Superior temporal gyrus (tissue), 1 donor: ENCODE data around the gene MSH6.

Source experiments
- DNase-seq: peaks from one replicate; pipeline ENCODE4 v3.0.0-alpha.2; 2016; ENCODE audit errors: extremely low spot score

The MSH6 gene, protein sequence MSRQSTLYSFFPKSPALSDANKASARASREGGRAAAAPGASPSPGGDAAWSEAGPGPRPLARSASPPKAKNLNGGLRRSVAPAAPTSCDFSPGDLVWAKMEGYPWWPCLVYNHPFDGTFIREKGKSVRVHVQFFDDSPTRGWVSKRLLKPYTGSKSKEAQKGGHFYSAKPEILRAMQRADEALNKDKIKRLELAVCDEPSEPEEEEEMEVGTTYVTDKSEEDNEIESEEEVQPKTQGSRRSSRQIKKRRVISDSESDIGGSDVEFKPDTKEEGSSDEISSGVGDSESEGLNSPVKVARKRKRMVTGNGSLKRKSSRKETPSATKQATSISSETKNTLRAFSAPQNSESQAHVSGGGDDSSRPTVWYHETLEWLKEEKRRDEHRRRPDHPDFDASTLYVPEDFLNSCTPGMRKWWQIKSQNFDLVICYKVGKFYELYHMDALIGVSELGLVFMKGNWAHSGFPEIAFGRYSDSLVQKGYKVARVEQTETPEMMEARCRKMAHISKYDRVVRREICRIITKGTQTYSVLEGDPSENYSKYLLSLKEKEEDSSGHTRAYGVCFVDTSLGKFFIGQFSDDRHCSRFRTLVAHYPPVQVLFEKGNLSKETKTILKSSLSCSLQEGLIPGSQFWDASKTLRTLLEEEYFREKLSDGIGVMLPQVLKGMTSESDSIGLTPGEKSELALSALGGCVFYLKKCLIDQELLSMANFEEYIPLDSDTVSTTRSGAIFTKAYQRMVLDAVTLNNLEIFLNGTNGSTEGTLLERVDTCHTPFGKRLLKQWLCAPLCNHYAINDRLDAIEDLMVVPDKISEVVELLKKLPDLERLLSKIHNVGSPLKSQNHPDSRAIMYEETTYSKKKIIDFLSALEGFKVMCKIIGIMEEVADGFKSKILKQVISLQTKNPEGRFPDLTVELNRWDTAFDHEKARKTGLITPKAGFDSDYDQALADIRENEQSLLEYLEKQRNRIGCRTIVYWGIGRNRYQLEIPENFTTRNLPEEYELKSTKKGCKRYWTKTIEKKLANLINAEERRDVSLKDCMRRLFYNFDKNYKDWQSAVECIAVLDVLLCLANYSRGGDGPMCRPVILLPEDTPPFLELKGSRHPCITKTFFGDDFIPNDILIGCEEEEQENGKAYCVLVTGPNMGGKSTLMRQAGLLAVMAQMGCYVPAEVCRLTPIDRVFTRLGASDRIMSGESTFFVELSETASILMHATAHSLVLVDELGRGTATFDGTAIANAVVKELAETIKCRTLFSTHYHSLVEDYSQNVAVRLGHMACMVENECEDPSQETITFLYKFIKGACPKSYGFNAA (N-terminal part only)

DNA sequence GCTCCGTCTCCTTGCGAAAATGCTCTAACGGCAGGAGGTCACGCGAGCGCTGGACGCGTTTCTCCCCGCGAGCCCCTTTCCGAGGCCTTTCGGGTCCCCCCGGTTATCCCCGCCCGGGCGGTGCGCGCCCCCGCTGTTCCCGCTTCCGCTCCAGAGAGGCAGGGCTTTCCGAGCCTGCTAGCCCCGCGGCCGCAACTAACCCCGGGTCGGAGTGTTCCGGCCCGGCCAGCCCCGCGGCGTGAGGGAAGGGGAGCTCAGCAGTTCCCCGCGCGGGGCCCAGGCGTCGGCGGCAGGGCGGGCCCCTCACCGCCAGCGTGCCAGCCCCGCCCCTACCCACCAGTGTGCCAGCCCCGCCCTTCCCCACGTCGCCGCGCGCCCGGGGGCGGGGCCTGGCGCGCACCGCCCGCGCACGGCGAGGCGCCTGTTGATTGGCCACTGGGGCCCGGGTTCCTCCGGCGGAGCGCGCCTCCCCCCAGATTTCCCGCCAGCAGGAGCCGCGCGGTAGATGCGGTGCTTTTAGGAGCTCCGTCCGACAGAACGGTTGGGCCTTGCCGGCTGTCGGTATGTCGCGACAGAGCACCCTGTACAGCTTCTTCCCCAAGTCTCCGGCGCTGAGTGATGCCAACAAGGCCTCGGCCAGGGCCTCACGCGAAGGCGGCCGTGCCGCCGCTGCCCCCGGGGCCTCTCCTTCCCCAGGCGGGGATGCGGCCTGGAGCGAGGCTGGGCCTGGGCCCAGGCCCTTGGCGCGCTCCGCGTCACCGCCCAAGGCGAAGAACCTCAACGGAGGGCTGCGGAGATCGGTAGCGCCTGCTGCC, at the start of gene MSH6:
Gene MSH6 (plus strand): TSS at position 475 of the 815 bp plus-strand sequence. CDS start 89 bp downstream, at position 564.
- peak; percentile 90 for DNase-seq

DNA sequence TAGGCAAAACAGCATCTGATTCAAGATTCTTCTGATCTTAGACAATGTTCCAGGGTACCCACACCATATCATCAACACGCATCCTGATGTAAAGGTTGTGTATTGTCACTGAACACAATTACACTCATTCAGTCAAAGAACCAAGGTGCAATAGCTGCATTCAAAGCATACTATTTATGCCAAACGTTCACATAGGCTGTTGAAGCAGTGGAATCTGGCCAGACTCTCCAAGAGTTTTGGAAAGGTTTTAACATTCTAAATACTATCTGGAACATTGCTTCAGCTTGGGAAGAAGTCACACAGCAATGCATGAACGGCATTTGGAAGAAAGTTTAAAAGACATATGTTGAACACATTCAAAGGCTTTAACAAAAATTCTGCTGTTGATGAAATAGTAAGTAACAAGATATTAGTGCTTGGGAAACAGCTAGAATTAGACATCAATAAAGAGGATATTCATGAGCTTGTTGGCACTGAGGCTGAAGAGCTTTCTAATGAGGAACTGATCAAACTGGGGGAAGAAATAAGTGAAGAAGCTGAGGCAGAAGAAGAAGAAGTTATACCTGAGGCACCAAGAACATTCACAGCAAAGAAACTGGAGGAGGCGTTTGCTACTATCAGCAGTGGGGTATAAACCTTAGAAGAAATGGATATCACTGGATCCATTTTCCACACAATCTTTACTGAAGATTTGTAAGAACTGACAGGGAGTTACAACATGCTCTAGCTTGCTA, 47.6 kb upstream of the MSH6 start:
- peak; percentile 59 for DNase-seq

DNA sequence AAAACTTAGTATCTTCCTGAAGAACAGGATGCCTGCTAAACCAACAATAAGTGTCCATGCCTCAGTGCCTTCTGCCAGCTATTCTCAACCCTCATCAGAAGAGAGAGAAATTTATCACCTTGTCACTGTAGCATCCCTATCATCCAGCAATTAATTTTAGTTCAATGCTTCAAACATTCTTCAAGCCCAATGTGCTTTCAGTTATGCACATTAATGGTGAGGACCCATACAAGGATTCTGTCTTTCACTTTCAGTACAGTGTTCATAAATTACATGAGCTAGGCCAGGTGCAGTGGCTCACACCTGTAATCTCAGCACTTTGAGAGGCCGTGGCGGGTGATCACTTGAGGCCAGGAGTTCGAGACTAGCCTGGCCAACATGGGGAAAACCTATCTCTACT, 47.0 kb upstream of the MSH6 start:
- DNase-seq, result no peak

DNA sequence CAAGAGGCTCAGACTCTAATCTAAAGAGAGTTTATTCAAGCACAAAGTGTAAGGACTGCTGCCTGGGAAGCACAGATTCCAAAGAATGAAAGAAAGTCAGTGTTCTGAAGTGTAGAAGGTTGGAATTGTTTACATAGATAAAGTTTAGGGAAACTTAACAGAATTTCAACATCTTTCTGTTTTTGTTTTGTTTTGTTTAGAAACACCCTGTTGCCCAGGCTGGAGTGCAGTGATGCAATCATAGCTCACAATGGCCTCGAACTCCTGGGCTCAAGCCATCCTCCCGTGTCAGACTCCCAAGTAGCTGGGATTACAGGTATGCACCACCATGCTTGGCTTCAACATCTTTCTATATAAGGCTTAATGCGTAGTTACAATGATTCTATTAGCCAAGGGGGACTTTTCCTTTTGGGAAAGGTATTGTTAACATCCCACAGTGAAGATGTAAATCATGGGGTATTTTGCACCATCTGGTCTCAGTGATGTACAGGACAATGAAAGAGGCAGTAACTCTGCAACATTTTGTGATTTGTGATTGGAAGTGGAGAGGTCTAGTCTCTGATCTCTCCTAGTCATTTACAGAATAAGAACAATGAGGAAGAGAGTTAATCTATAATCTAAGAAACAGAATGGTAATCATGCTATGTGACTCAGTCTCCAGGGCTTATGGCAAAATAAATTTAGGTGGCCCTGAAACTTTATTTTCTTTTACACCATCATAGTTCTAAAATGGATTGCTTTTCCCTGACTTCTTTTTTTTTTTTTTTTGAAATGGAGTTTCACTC, 45.6 kb upstream of the MSH6 start:
- DNase-seq, result no peak

DNA sequence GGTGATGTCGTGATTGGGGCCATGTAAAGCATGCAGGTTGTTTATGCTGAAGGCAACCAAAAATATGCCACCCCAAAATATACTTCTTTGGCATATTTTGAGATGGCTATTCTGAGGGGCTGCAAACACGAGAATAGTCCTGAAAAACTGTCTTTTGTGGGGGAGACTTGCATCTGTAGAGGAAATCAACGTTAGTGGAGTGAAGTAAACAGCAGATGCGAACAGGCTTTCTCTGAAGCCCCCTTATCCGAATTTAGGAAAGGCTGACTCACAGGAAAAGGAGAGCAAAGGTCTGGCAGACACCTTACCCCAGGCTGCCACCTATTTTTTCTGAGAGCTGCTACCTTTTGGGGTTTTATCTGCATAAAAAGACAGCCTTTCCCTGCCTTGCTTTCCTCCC, 44.6 kb upstream of the MSH6 start:
- no peak for DNase-seq

DNA sequence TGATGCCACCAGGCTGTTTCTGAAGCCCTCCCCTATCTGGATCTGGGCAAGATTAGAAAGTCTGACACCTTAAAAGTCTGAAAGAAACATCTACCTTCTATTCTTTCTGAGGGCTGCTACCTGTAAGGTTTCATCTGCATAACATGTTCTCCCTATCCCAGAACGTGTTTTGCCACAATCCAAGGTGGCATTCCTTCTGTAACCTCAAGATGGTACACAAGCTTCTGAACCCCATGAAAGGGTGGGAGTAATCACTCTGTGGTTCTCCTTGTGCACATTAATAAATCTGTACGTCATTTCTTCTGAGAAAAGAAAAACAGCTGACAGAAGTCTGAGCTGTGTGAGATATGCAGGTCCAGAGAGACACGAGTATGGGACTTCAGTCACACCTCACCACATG, 41.8 kb upstream of the MSH6 start:
- DNase-seq, result no peak

DNA sequence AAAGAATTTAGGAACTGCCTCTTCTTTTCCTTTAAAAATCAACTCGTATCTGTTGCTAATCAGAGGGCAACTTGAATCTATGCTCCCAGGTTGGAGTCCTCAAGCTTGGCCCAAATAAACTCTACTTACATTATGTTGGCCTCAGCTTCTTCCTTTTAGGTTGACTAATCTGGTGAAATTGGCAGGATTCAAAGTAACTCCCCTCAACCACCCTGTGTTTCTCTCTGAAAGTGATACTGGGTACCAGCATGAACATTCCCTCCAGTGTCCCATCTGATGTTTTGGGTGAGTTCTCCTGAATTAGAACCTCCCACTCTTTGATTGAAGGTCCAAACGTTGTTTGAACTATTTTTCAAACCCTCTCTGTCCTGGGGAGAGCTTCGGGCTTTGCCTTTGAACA, 41.3 kb upstream of the MSH6 start:
- DNase-seq, result no peak

DNA sequence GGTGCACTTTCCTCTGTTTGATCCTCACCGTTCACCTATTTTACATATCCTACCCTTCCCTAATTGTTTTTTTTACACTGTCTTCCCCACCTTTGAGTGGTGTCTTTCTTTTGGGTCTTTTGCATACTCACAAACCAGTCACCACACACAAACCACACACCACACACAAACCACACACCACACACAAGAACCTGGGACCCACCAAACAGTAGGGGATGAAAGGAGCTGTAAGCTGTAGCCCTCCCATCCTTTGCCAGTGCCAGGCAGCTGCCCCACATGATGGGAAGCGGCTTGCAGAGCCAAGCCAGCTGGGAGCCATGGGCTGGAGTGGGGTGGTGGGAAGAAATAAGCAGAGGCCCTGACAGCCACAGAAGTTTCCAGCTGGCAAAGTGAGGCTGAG, 38.9 kb upstream of the MSH6 start:
- DNase-seq, result no peak

DNA sequence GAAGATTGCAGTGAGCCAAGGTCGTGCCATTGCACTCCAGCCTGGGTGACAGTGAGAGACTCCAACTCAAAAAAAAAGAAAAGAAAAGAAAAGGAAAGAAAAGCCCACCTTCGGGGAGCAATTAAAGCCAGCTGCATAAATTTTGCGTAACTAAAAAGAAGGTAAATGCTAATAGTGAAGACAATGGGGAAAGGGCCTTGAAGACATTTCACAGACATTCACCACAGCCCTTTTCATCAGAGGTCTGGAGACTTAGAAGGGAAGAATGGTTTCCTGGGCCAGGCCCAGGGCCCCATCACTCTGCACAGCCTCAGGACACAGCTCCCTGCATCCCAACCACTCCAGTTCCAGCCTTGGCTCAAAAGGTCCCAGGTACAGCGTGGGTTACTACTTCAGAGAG, 35.1 kb upstream of the MSH6 start:
- no peak for DNase-seq

DNA sequence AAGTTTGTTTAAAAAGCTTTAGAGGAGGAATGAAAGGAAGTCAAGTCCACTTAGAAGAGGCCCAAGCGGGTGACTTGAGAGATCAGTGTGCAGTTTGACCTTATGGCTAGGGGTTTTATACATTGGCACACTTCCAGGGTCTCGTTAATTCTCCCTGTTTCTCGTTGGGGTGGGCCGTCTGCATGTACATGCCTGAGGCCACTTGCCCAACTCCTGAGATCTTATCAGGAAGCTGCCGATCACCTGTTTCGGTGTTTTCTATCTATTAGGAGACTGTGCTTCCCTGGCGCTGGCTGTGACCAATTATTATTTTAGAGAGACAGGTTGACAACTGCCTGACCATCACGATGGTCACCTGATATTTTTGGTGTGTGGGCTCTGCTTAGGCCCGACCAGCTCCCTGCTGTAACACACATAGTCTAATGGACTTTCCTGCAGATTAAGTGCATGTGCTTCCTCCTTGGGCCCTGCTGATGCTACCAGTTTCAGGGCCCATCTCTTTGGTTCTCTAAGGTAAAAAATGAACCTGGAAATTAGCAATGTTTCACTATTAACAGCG, 31.0 kb upstream of the MSH6 start:
- DNase-seq, result no peak

DNA sequence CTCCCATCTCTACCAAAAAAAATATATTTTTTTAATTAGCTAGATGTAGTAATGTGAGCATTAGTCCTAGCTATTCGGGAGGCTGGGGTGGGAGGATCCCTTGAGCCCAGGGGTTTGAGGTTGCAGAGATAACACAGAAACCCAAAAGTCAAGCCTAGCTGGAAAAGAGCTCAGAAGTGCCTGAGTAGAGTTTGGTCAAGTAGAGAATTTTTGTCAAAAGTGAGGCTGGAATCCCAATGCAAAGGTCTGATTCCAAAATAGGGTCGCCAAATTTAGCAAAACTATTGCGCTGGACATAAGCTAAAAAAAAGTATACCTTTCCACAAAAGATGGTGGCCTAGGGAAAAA, 15.5 kb upstream of the MSH6 start:
- no peak for DNase-seq

DNA sequence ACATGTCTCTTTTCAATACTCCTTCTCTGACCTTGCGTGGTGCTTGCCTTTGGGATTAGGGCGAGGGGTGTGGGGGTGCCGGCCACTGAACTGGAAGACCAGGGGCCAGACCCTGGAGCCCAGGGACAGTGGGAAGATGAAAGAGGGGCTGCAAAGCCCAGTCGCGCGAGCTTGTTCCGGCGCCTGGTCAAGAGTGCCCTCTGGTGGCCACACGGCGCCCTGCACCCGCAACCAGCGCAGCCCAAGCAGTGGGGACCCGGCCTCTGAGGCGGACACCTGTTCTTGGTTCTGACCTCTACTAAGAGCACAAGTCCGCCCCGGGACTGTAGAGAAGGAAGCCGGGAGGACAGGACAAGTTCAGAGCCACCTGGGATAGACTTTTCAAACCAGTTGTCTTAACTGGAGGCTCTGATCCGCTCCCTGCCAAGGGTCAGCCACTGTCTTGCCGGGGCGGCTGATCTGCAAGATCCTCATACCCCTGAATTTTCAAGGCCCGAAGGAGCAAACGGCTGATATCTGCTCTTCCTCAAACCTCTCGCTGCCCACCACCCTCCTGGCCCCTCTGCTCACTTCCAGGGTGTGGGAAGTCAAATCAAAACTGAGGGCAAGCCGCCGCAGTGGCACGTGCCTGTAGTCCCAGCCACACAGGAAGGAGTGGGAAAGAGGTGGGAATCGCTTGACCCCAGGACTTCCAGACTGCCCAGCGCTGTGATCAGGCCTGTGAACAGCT, 14.9 kb upstream of the MSH6 start:
- peak; percentile 80 for DNase-seq

DNA sequence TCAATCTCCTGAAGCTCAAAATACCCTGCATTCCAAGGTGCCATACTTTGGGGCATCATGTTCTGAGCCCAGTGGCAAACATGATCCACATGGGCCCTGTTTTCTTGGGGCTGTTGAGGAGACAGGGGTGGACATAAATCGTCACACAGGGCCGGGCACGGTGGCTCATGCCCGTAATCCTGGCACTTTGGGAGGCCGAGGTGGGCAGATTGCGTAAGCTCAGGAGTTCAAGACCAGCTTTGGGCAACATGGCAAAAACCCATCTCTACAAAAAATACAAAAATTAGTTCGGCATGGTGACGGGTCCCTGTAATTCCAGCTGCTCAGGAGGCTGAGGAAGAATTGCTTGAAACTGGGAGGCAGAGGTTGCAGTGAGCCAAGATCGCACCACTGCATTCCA, 13.6 kb upstream of the MSH6 start:
- no peak for DNase-seq

DNA sequence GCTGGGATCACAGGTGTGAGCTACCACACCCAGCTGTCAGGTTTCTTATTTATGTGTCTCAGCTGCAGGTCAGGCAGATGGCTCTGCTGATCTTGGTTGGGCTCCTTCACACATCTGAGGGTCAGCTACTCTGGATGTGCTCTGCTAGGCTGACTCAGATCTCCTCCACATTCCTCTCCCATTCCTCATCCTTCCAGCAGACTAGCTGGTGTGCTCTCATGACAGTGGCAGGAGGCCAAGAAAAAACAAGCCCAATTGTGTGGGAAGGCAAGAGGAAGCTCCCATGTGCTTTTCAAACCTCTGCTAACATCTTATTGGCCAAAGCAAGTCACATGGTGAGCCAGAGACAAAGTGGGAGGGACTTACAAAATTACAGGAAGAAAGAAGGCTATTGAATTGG, 11.7 kb upstream of the MSH6 start:
- DNase-seq, result peak; percentile 84

DNA sequence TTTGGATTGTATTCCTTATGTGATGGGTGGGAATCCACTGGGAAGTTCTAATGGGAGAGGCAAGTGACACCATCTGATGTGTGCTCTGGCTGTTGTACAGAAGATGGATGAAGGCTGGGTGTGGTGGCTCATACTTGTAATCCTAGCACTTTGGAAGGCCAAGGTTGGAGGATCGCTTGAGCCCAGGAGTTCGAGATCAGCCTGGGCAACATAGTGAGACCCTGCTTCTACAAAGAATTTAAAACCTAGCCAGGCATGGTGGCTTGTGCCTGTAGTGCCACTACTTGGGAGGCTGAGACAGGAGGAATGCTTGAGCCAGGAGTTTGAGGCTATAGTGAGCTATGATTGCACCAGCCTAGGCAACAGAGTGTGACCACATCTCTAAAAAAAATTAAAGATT, 10.6 kb upstream of the MSH6 start:
- no peak for DNase-seq

DNA sequence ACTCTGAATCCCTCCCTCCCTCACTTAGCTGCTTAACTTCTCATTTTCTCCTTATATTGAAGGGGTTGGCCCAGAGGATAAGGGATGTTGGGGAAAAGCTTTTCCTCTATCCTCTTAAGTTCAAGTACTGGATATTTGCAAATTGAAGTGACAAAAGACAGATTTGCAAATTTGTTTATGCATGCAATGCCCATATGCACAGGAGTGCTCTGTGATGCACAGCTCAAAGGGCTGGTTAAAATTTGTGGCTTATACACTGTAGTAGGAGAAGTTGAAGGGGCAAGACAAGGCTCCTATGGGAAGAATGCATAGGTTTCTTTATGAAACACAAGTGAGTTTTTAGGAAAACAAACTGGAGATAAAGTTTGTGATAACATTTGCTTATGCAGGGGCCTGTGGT, 8.4 kb upstream of the MSH6 start:
- DNase-seq, result no peak

DNA sequence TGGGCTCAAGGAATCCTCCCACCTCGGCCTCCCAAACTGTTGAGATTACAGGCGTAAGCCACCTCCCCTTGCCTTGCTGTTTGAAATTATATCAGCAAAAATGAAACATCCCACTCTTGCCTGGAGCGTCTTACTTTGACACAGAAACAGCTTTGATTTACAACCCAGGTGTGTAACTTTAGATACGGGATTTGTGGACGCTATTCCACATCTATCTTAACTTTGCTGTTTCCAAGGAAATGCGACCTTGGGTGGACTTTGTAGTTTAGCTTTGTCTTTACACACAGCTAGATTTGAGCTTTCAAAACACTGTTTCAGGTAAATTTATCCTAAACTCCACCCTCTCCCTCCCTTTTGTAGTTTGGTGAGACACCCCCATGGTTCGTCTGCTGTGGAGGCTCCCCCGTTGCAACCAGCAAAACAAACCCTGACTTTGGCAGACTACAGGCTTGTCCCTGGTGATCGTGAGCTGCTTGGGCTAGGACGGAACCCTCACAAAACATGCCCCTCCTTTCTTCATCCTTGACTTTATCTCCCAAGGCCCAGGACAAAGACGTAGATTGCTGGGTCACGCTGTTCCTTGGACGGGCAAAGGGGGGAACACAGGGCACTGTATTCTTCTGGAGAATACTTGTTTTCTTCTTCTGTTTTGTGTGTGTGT, 5.5 kb upstream of the MSH6 start:
- no peak for DNase-seq

DNA sequence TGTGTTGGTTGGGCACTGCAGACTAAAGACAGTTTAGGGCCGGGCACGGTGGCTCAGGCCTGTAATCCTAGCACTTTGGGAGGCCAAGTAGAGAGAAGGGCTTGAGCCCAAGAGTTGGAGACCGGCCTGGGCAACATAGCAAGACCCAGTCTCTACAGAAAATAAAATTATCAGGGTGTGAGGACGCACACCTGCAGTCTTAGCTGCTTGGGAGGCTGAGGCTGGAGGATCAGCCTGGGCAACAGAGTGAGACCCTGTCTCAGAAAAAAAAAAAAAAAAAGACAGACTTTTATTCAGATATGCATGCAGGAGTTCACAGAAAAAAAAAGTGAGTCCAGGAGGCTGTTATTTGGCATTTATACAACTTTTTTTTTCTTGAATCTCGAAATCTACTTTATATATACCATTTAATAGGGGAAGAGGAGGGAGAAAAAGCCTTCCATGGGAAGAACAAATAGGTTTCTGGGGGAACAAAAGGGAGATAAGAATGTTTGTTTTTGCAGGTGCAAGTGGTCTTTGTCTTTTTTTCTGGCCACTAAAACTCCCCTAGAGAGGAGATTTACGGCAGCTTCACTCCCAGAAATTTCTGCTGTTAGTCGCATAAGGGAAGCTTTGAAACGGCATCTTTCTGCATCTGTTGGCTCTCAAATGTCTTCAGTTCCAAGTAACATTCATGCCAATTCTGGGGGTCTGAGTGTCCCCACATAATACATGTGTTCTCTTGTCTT, 4.1 kb upstream of the MSH6 start:
- no peak for DNase-seq
